NCI-H187 (cell line): ENCODE data around the gene OTOS.

Source experiments
- DNase-seq, 2 experiments: peaks; one replicate each; lab custom pipeline; 2025; lab: John Stamatoyannopoulos, UW

The OTOS gene

DNA sequence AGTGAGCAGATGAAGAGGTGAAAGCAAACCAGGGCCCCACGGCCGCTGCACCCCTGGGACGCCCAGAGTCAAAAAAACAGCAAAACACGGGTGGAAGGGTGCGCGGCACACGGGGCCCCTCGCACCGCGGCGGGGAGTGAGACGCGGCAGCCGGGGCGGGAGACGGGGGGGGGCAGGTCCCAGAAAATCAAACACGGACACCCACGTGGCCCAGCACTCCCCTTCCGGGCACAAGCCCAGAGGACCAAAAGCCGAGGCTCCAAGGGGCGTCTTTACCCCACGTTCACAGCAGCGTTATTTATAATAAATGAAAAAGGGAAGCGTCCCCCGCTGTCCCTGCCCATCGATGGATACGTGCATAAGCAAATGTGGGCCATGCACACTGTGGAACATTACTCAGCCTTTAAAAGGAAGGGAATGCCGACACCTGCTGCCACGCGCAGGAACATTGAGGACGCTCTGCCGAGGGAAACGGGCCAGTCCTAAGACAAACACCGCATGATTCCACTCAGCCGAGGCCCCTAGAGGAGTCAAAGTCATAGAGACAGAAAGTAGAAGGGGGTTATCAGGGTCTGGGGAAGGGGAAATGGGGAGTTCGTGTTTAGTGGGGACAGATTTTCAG is 3.7 kb downstream of the OTOS start:
- no peak for DNase-seq

DNA sequence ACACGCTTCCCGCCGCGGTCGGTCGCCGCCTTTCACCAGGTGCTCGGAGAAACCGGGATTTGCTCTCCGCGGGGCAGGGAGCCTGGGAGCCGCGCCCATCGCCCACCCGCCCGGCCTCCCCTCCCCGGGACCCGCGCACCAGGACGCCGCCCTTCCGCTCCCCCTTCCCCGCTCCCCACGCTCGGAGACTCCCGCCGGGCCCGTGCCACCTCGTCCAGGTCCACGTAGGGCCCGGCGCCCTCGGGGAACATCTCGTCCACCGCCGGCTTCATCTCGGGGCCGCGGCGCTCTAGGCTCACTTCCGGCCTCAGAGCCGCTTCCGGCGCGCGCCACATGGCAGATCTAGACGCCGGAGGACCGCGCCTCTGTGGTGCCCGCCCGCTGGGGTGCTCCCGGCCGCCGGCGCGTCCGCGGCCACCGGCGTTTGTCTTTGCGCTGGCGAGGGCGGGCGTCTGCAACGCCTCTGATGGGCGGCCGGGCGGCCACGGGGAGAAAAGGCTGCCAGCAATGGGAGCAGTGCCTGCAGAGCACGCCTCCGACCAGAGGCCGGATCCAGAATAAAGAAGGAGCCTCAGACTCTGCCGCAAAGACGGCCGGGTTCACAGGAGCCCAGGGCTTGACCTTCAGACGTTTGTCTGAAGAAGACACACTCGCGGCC is 4.3 kb downstream of the OTOS start, which contains the start of gene COPS9:
COPS9 (minus strand) TSS at position 293 of the 658 bp plus-strand sequence; CDS start at position 272, 21 bp downstream.
- DNase-seq: peak; percentile 5 to 41

DNA sequence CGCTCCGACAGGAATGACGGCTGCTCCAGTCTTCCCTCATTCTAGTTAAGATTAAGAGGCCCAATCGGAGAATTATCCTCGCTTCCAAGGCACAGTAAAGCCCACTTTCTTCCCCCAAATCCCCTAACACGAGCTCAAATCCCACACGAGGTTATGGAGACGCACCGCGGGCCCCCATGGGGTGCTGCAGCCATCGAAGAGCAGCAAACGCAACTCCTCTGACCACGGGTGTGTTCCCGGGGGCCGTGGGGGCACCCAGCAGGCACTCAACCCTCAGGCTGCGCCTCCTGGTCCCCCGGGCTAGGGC is 4.8 kb downstream of the OTOS start:
- no peak for DNase-seq

DNA sequence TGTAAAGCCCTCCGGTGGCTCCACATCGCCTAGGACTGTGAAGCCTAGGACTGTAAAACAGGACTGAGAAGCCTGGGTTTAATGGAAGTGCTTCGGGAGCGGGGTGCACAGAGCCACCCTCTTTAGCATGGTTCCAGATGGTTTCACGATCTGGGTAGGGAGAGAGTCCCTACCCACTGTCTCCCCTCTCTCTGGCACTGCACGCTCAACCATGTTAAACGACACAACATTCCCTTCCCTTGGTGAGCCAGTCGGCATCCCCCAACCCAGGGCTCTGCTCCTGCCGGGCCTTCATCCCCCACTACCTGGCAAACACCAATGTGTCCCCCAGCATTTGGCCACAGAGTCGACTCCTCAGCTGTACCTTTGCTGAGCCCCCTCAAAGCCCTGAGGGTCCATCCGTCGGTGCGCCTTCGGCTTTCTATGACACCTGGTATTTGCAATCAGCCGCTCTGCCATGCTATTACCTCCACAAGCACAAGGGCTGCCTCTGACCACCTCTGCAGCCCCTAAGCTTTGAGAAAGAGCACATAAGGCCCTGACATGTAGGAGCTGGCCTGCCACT is 5.4 kb downstream of the OTOS start:
- no peak for DNase-seq

DNA sequence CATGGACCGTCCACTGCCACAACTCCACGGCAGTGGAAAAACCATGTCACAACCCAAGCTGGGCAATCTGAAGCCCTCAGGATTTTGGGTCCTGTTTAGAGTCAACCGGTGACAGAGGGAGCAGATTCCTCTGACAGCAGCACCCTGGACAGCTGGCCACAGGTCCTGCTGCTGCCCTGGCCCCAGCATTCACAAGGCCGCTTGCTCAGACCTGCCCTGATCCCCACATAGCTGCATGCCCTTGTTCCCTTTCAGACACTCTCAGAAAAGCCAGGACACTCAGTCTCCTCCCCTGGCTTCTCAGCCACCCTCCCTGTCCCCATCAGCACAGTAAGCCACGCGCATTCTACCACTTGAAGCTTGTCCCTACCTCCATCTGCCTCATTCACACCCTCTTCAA is 6.0 kb downstream of the OTOS start:
- no peak for DNase-seq

DNA sequence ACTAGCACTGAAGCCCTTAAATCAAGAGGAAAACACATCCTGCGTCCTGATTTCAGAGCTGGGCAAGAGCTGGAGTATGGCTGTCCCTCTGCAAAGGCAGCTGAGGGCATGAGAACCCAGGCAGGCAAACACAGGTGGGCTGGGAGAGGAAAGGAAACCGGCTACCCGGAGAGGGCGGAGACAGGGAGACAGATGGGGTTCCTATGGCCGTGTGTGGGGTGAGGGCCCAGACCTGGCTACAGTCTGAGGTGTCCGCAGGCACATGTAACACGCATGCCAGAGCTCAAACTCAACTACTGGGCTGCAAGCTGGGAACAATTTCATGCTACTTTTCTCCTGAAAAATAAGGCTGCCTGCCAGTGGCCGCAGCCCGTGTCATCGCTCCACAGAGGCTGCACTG is 7.1 kb downstream of the OTOS start:
- DNase-seq: no peak

DNA sequence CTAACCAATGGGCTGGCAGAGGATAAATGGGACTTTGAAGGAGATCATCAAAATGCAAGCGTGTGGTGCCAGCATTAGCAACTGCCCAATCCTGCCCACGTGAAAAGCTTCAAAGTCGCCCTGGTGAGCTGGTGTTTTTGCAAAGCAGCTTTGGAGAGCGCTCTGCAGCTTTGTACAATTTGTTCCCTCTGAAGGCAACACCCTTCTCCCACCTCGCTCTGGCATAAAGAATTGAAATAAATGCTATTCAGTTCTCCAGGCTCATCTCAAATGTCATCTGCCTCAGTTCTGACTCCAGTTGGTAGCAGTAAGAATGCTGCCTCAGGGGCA is 7.8 kb downstream of the OTOS start:
- no peak for DNase-seq

DNA sequence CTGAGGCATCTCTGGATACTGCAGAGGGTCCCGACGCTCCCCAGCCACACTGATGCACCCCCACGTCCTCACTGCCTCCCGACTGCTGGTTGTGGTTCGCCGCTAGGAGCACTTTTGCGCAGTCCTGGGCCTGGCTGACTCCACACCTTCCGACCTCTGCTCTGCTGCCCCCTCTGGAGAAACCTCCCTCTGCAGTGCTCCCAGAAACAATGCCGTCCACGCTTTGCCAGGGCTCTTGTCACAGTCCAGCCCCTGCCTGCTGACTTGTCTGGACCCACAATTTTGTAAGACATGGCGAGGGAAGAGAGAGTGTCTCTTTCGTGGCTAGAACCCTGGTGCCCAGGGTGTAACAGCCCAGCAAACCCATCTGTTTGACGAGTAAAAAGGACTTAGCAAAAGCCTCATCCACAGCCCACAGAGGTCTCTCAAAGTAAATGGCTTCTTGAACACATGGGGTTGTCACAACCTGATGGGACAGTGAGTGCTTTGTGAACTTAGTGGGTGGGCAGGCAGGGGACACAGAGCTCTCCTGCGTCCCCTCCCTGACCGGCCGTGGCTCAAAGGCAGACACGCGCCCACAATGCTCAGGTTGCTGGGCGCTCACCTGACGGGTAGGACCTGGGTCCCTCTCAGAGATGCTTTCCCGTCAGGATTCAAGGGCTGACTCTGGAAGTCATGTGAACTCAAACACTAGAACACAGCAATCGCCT is 8.4 kb downstream of the OTOS start:
- DNase-seq: no peak

DNA sequence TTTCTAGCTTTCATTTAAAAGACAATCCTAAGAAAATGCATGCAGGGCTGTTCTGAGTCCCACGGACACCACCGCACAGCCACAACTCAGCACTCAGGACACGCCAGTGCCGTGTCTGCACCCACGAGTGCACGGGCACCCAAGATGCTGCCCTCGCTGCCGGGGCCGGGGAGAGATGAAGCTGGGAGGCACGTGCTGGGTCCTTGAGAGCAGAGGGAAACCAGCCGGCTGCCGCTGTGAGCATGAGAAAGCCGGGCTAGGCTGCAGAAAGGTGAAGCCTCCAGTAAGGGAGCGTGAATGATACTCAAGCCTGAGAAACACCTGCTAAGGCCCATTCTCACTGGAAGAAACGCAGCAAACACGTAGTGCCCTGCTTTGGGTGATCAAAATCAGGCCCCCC is 9.2 kb downstream of the OTOS start:
- no peak for DNase-seq

DNA sequence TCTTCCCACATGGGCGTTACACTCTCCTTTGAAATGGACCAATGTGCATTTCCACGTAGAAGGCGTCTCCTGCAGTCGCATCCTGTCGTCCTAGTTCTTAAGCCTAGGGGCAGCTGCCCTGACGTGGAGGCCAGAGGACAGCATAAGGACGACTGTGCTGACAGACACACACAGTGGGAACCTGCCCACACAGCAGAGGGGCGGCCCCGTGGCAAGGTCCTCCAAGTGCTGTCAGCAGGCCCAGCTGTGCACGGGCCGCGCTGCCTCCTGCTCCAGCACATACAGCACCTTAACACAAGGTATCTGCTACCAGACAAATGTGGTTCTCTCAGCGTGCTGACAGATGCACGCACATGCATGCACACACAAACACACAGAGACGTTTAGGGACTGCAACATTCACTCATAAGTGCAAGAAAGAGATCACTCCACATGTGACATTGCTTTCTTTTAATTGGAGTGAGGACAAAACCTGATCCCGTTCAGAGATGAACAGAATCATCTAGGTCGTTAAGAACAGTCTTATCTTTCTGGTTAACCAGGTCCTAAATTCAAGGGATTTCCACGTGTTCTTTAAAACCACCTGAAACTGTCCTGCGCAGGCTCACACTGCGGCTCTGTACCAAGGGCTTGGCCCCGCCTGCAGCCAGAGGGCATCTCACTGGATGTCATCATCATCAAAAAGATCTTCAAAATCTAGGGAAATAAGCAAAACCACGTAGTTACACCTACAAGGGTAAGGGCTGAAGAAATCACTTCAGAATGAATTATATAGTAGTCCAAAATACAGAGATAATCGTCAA is 9.9 kb downstream of the OTOS start:
- no peak for DNase-seq

DNA sequence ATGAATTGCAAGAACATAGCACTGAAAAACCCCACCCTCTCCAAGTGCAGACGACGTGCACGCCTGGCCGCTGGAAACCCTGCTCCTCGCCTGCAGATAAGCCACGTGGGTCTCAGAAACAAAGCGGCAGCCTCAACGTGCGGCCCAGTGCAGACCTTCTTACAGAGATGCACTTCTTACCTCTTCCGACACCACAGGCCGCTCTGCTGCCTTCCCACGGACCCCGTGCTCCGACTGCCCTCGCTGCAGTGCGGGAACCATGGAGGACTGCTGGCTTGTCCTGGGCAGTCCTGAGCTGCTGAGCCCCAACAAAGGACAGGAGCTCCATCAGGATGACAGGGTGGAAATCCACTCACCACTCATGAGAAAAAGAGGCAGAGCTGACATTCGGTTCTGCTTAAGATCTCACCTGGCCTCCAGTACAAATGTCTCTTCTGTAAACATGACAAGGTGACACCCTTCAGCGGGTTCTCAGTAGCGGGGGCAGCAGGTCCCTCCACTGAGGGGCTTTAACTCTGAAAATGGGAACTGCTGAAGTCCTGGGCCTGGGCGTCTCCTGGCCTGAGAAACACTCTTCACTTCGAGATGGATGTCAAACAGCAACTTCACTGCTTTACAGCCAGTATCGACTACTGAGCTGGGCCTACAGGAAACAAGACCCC is 10.6 kb downstream of the OTOS start:
- no peak for DNase-seq

DNA sequence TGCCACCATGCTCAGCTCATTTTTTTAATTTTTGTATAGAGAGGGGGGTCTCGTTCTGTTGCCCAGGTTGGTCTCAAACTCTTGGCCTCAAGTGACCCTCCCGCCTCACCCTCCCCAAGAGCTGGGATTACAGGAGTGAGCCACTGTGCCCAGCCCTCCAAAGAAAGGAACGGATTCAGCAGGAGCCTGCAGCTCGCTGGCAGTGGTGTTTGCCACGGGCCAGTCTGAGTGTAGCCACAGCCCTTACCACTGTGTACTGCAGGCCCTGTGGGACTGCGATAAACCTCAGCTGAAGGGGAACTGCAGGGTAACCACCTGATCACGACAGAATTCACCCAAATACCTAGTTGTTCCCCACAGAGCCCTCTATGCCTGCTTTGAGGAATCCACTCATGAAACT is 11.1 kb downstream of the OTOS start:
- DNase-seq: no peak

DNA sequence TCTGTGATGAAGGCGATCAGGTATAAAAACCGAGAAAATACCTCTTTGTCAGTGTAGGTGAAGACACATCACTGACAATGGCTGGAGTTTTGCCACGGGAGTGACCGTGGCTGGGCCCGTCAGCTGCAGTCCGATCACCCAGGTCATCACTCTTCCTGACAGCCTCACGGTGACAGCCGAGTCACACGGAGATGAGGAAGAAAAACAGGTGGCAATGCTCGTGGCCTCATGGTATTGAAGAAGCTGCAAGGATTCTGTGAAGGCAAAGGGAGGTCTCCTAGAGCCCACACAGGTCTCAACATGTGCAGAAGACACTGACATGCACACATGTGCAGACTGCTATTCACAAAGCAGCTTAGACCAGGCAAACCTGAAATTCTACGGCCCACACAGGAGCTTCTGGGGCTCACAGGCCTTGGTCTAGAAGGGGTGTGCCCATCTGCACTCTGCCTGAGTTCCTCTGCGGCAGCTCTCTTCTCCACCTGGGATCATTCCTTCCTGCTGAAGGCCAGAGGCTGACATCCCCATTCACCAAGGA is 11.8 kb downstream of the OTOS start:
- no peak for DNase-seq

DNA sequence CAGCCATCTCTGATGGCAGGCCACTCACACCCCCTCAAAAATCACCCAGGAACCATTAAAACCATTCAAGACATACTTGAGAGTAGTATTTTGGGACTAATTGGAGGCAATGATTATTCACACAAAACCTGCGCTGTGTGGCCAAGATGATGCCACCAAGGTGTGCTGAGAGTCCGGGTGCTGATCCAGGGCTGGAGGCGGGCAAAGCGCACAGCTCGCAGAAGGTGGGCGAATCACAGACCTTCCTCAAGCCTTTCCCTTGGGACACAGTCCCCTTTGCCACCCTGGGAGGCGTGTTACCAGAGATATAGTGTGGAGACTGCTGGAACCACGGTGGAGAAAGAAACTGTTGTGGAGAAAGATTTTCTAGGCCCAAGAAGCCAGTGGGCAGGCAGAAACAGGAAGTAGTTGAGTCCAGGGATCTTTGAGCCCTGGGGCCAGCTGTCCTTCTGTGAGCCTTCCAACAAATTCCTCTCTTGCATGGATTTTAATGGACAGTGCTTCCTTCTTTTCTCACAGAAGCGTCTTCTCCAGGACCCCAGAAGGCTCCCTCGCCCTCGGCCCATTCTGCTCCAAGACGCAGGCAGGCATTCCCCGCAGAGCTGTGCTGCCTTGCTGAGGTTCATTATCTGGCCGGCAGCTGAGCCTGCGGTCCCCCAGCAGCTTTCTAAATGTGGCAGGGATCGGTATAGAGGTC is 12.4 kb downstream of the OTOS start:
- DNase-seq: no peak

DNA sequence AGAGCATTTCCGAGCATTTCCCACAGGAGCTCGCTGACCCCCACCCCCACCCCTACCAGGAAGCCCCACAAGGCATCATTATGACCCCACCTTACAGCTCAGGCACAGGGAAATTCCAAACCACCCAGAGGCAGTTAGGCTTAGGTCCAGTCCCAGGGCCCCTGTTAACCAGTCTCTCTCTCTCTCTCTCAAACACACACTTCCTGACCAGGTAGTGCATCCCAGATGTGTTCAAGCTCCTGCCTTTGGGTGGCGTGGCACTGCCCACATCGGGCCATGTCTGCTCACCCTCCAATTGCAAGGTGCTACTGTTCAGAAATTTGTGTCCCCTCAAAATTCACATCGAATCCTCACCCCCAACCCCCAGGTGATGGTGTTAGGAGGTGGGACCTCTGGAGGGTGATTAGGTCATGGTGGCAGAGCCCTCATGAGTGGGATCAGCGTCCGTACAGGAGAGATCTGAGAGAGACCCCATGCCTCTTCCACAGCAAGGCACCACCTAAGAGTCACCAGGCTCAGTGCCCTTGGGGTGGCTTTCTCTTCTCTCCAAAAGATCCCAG is 13.2 kb downstream of the OTOS start:
- DNase-seq: no peak

DNA sequence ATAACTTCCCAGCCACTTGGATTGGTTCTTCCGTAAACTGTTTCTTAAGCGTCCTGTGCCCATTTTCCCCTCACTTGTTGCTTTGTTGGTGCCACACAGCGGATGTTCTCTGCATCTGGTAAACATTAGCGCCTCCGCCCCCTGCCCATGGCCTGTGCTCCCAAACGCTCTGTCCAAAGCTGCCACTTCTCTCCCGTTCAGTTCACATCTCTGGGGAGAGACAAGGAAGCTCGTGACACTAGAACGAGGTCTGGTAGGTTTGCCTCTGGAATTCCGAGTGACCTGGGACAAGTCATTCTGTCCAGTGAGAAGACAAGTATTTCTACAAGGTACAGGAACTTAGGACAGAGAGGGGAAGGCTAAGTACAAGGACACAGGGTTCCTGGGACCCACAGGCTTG is 13.7 kb downstream of the OTOS start:
- no peak for DNase-seq

DNA sequence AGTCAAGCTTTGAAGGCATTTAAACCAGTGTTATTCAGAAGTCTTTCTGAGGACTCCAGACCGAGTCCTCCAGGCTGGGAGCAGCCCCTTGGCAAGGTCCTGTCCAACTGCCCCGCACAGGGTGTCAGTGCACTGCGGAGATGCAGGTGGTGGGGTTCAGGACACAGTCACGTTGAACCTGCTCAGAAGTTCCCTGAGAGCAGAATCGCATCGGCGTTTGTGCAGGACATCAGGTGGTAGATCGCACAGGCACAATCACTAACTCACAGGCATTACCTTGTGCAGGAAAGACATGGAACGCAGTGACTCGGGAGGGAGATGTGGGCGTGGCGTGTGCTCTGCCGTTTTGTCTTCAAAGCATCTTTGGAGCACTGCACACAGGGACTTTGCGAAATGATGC is 14.7 kb downstream of the OTOS start:
- DNase-seq: no peak

DNA sequence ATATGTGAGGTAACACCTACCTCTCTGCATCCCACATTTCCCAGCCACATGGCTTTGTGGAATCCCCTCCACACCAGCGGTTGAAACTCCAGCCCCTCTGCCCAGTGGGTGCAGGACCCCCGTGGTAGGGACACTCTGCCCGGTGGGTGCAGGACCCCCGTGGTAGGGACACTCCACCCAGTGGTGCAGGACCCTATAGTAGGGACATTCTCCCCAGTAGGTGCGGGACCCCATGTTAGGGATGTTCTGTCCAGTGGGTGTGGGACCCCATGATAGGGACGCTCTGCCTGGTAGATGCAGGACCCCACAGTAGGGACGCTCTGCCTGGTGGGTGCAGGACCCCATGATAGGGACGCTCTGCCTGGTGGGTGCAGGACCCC is 15.8 kb downstream of the OTOS start:
- DNase-seq: no peak

DNA sequence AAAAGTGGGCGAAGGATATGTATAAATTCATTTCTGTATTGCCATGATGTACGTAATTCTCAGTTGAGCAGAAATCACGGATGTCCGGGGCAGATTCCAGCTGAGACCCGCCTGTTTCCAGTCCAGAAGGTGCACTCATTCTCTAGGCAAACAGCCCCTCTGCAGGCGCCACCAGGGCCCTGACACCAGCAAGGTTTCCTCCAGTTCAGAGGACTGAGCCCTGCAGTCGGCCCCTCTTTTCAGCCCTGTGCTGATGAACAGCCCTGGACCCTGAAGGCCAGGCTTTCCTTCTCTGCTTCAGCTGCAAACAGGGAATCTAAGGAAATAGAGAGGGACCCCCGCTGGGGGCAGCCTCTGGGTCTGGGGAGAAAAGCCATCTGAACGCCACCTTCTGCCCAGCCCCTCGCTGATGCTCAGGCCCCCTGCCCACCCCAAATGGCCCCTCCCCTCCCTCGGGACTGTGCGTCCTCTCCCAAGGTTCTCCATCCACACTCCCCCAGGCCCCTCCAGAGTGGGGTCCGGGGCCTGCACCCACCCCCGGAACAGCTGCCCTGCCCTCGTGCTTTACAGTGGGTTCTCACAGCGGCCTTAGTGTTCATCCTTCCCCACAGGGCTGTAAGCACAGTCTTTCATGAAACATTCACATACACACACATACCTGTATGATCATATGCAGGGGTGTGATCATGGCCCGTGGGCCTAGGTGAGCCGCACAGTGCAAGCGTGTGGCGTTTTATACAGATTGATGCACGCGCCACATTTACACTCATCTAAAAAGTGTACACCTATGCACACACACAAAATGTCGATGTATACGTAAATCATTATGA is 16.4 kb downstream of the OTOS start:
- DNase-seq: no peak

DNA sequence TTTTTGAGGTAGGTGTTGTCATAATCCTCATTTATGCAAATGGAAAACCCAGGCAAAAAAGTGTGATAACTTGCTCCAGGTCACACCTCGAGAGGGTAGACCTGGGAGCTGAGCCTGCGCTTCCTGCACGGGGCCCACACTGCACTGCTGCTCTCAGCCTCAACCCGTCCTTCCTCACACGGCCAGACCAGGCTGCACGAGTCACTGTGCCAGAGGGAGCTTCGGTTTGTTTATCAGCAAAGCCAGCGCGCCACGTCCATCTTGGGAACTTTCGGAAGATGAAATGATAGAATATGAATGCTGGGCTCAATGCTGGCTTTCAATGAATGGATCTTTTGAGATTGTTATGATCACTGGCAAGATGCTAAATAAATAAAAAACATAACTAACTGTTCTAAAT is 18.8 kb downstream of the OTOS start:
- no peak for DNase-seq
